ENCODE results near the gene PPFIA2.

DNA sequence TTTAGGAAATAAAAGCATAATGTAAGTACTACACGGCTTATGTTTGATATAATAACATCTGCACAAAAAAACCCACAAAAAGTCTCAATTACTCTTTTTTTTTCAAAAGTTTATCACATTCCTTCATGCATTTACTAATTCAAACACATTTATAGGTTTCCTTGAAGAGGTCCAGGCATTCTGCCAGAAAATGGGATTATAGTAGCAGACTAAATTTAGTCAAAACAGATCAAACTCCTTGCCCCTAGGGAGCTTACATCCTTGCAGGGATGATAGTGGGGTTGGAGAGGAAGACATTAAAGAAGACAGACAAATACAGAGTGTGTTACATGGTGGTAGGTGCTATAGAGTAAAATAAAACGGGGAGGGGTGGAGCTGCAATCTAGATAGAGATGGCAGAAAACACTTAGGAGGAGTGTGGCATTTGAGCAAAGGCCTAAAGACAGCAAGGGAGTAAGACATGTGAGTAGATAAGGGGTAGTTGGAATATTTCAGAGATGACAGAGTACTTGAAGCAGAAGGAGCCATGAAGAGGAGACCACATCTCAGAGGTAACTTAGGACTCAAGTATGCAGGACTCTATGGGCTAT lies 266.9 kb downstream of the PPFIA2 start:
- TF ChIP-seq, protein P1, sequence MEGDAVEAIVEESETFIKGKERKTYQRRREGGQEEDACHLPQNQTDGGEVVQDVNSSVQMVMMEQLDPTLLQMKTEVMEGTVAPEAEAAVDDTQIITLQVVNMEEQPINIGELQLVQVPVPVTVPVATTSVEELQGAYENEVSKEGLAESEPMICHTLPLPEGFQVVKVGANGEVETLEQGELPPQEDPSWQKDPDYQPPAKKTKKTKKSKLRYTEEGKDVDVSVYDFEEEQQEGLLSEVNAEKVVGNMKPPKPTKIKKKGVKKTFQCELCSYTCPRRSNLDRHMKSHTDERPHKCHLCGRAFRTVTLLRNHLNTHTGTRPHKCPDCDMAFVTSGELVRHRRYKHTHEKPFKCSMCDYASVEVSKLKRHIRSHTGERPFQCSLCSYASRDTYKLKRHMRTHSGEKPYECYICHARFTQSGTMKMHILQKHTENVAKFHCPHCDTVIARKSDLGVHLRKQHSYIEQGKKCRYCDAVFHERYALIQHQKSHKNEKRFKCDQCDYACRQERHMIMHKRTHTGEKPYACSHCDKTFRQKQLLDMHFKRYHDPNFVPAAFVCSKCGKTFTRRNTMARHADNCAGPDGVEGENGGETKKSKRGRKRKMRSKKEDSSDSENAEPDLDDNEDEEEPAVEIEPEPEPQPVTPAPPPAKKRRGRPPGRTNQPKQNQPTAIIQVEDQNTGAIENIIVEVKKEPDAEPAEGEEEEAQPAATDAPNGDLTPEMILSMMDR (IDR thresholded peaks at IDR 0.05), result no peak
- TF ChIP-seq ZFX (IDR thresholded peaks at IDR 0.05; ENCODE audit: borderline replicate concordance), result no peak
